Fibroblast of skin of scalp (primary cell): ENCODE data around the gene FBXO21.
A peak's percentile ranks its signal among the peaks of the same experiment; 100 is the strongest.
"Not testable (repeated sequence)": the region's sequence is repeated elsewhere in the genome, so short reads cannot be mapped to it uniquely, and the experiment has no call there.

Experiments used
- DNase-seq: peaks from one replicate; pipeline ENCODE4 v3.0.0-alpha.2; 2013

FBXO21 gene

DNA sequence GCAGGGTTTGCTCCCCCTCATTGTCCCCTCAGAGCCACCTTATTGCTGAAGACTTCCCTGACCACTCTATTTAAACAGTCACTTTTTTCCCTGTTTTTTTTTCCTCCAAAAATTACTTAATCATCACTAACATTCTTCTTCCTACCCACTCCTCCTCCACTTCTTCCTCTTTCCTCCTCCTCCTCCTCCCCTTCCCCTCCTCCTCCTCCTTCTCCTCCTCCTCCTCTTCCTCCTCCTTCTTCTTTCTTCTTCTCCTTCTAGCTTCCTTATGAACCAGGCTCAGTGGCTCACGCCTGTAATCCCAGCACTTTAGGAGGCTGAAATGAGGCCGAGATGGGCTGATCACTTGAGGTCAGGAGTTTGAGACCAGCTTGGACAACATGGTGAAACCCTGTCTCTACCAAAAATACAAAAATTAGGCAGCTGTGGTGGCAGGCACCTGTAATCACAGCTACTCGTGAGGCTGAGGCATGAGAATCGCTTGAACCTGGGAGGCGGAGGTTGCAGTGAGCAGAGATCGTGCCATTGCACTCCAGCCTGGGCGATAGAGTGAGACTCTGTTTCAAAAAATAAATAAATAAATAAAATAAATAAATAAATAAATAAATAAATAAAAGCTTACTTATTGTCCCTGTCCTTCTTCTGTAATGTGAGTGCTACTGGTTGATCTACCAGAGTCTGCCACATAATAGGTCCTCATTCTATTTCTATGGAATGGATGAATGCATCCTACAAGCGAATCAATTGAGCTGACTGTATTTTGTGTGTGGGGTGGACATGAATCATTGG, 9.9 kb upstream of the FBXO21 start:
- not testable (repeated sequence) for DNase-seq

DNA sequence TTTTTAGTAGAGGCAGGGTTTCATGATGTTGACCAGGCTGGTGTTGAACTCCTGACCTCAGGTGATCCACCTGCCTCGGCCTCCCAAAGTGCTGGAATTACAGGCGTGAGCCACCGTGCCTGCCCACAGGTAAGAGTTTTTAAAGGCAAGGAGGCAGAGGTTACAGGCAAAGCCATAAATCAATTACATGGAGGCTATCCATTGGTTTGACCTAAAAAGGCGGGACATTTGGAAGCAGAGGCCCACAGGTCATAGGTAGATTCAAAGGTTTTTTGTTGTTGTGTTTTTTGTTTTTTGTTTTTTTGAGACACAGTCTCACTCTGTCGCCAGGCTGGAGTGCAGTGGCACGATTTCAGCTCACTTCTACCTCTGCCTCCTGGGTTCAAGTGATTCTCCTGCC, 6.1 kb upstream of the FBXO21 start:
- DNase-seq, result not testable (repeated sequence)

DNA sequence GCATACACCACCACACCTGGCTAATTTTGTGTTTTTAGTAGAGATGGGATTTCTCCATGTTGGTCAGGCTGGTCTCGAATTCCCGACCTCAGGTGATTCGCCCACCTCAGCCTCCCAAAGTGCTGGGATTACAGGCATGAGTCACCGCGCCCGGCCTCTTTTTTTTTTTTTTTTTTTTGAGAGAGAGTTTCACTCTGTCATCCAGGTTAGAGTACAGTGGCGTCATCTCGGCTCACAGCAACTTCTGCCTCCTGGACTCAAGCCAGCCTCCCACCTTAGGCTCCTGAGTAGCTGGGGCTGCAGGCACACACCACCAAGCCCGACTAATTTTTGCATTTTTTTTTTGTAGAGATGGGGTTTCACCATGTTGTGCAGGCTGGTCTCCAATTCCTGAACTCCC, 4.8 kb upstream of the FBXO21 start:
- DNase-seq, result not testable (repeated sequence)

DNA sequence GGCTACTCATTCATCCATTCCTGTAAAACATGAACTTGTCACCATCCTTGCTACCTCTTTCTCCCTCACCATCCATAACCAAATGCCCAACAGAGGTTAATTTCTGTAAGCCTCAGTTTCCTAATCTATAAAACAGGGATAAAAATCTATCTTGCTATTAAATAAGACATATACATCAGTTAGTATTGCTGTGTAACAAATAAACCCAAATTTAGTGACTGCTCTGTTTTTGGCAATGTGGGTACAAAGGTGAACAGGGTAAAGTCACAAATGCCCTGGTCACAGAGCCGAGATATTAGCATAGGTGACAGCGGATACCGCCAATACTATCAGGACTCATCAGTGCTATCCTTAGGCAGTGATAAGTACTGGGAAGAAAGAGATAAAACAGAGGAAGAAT, 3.6 kb upstream of the FBXO21 start:
- no peak for DNase-seq

DNA sequence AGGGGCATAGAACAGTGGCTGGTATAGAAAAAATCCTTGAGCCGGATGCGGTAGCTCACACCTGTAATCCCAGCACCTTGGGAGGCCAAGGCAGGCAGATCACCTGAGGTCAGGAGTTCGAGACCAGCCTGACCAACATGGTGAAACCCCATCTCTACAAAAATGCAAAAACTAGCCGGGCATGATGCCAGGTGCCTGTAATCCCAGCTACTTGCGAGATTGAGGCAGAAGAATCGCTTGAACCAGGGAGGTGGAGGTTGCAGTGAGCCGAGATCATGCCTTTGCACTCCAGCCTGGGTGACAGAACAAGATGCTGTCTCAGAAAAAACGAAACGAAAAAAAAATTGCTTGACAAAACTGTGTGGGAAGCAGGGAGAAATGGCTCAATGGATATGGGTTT, 2.3 kb upstream of the FBXO21 start:
- DNase-seq, result not testable (repeated sequence)

DNA sequence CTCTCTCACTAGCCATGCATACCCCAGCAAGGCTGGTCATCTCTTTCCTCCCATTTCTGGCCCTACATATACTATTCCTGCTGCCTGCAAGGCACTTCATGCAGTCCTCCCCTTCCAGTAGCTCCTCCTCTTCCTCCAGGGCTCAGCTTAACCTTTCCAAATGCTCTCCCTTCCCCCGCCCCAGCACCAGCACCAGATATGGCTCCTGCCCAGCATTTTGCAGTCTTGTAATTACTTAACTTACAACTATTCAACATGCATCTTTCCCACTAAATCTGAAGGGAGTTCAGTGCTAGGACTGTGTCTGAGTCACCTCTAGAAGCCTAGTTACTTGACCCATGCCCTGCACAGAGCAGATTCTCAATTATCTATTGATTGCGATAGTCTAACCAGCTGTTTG, 1.8 kb upstream of the FBXO21 start:
- no peak for DNase-seq

DNA sequence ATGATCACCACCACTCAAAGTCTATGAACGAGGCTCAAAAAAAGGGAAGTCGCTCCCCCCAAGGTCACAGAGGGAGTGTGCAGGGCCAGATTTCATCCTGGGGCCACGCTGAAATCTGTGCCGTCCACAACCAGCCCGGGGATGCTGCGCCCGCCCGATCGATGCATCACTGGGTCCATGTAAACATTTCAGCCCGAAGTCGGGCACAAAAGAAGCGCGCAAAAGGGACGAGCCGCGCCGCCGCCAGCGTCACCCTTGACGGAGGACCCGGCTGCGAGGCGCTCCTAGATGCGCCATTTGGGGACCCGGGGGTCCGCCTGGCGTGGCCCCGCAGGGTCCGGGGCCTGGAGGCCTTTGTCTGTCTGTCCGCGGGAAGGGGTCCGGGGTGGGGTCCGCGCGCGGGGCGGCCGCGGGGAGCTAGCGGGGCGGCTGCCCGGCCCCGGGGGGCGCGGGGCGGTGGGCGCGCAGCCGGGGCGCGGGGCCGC, 503 bp downstream of the FBXO21 start:
- peak; percentile 21 for DNase-seq

DNA sequence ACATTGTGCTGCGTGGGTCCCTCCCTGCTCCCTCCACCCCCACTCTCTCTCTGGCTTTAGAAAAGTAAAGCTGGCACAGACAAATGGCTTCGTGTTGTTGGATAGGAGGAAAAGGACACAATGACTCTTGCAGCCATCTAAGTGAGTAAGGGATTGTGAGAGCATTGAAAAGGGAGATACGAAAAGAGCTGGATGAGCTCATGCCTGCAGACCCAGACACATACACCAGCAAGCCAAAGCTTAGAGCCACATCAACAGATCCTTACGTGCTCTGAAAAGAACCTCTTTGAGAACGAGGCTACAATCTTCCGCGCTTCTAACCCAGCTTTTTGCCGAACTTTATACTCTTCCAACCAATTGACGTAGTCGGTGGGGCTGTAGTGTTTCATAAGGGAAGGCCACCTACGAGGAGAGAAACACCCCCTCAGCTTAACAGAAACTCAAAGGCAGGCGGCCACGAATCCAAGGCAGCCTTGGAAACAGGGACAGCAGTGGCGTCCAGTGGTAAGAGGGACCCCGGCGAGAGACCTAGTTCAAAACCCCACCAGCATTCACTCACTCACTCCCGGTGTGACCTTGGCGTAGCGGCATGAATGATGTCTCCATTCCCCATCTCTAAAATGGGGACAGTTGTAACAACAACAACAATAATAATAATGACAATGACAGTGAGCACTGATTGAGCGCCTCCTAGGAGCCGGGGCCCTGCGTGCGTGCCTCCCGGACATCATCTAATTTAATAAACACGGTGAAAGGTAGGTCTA, 1.1 kb downstream of the FBXO21 start:
- peak; percentile 24 for DNase-seq

DNA sequence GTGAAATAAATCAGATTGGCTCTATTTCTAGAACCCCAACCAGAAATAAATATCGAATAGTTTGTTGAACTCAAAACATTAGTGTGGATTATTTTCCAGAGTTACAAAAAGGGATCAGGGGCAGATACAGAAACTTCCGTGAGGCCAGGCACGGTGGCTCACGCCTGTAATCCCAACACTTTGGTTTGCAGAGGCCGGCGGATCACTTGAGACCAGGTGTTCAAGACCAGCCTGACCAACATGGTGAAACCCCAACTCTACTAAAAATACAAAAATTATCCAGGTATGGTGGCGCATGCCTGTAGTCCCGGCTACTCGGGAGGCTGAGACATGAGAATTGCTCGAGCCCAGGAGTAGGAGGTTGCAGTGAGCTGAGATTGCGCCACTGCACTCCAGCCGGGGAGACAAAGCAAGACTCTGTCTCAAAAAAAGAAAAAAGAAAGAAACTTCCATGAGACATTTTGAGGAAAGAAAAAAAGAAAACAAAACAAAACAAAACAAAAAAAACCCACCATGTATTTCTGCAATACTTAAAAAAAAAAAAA, 2.1 kb downstream of the FBXO21 start:
- no peak for DNase-seq

DNA sequence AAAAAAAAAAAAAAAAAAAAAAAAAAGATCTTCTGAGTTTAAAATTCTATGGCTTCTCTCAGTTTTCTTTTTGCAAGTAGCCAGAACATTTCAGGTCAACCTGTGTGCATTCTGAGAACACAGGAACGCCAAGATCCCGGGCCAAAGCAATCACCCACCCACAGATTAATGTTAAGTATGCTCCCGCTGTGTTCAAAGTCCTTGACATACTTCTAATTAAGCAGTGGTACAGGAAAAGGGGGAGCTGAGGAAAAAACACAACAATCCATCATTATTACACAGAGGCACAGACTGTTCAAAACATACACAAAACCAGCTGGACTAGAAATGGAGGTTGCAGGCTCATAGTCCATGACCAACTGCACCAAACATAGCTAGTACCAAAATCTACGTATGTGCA, 2.8 kb downstream of the FBXO21 start:
- DNase-seq, result no peak

DNA sequence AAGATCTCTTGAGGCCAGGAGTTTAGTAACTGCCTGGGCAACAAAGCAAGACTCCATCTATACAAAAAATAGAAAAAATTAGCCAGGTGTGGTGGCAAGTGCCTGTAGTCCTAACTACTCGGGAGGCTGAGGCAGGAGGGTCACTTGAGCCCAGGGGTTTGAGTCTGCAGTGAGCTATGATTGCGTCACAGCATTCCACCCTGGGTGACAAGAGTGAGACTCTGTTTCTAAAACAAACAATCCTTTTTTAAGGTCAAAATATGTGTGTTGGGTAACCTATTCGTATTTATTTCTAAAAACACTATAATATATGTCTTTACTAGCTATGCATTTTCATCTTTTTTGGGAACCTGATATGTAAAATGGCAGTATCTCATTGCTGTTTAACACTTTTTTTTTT, 7.4 kb downstream of the FBXO21 start:
- DNase-seq, result no peak

DNA sequence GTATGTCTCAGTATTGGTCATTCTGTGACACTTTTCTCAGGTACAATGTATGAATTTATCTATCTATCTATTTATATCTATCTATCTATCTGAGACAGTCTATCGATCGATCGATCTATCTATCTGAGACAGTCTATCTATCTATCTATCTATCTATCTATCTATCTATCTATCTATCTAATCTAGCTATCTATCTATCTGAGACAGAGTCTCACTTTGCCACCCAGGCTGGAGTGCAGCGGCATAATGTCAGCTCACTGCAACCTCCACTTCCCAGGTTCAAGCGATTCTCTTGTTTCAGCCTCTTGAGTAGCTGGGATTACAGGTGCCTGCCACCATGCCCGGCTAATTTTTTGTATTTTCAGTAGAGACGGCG, 8.8 kb downstream of the FBXO21 start:
- not testable (repeated sequence) for DNase-seq

DNA sequence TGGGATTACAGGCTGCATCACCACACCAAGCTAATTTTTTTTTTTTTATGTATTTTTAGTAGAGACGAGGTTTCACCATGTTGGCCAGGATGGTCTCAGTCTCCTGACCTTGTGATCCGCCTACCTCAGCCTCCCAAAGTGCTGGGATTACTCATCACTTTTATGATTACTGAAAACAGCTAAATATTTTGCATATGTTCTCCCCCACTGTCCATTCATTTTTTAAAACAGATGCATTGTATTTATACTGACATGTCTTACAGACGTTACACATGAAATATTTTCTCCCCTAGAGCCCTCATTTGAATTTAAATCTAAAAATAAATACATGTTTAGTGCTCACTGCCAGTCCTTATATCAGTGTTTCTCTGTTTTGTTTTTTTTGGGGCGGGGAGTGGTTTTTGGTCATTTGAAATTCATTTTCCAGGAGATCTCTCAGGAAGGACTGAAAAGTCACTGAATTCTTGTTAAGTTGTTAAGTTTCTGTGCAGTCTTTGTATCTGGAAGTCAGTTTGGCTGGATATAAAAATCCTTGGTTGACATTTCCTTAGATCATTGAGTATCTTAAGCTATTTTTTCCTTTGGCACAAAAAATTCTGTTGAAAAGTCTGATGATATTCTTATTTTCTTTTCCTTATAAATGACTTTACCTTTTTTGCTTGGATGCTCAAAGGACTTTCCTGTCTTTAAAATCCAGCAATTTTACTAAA, 9.4 kb downstream of the FBXO21 start:
- DNase-seq, result no peak

DNA sequence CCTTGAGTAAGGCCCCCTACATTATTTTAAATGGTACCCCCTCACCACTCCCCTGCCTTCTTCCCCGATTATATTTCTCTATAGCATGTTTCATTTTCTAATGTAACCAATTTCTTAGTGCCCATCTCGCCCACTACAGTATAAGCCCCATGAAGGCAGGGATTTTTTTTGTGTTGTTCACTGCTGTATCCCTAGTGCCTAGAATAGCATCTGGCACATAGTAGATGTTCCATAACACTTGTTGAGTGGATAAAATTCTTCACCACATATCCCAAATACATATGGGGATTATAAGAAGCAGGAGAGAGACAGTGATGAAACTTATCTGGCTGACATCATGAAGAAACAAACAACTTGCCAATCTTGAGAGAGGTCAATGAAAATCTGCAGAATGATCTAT, 11.5 kb downstream of the FBXO21 start:
- DNase-seq, result no peak

DNA sequence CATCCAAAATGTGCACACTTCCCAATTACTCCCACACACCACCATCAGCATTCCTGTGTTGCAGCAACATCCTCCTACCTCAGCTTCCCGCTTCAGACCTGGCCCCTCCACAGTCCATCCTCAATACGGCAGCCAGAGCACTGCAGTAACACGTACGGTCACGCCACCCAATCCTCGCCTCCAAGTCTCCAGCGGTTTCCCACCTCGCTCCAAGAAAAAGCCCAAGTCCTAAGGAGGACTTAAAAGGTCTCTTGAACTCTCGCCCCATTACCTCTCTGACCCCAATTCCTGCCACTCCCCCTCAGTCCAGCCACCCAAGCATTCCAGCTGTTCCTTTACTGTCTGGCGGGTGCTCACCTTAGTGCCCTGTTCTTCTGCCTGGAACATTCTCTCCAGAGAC, 12.0 kb downstream of the FBXO21 start:
- DNase-seq, result no peak

DNA sequence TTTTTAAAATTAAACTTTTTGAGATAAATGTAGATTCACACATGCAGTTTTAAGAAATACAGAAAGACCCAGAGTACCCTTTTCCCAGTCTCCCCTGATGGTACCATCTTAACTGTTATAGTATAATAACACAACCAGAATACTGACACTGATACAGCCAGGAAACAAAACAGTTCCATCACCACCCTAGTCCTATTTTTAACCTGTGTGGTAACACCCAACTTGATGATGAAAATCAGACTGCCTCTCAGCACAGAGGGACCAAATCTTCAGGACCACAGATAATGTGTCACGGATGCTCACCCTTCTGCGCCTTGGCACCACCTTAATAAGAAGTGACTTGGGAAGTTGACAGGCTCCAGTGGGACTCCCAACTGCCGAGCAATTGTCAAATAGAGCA, 18.1 kb downstream of the FBXO21 start:
- no peak for DNase-seq

DNA sequence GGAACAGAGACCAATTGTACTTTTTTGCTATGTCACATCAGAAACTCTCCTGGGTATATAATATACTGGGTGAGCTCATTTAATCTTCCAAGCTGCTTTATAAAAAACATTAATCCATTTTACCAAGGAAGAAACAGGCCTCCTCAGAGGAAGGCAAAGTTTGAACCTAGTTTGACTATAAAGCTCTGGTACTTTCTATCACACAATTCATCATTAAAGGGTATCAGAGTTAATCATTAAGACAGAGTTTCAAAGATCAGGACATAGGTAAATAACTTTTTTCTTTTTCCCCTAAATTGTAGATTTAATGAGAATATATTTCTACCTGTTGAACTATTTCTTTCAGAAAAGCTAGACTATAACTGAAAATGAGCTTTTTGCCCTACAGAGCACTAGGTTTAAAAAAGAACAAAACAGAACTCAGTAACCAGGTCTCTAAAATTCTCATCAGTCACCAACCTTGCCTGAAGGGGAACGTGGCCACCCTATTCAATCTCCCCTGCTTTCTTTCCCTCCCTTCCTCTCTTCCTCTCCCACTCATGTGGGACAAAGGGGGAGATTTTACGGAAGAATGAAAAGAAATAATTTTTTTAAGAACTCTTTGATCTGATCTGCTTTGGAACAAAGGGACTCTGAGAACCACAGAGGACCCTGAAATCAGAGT, 18.6 kb downstream of the FBXO21 start:
- DNase-seq, result no peak

DNA sequence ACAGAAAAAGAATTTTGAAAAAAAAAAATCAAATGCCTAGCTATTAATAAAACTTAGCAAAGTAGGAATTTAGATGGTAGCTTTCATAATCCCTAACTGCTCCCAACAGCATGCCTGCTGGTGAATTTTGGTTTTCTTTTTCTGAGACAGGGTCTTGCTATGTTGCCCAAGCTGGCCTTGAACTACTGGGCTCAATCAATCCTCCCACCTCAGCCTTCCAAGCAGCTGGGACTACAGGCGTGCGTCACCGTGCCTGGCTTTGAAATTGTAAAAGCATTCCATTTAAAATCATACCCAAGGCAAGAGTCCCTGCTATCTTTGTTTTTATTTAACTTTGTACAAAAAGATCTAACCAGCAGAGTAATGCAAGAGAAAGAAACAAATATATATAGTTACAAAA, 20.7 kb downstream of the FBXO21 start:
- no peak for DNase-seq

DNA sequence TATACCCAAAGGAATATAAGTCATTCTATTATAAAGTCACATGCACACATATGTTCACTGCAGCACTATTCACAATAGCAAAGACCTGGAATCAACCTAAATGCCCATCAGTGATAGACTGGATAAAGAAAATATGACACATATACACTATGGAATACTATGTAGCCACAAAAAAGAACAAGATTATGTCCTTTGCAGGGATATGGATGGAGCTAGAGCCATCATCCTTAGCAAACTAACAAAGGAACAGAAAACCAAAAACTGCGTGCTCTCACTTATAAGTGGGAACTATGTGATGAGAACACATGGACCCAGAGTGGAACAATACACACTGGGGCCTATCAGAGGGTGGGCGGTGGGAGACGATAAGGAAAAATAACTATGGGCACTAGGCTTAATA, 21.3 kb downstream of the FBXO21 start:
- no peak for DNase-seq

DNA sequence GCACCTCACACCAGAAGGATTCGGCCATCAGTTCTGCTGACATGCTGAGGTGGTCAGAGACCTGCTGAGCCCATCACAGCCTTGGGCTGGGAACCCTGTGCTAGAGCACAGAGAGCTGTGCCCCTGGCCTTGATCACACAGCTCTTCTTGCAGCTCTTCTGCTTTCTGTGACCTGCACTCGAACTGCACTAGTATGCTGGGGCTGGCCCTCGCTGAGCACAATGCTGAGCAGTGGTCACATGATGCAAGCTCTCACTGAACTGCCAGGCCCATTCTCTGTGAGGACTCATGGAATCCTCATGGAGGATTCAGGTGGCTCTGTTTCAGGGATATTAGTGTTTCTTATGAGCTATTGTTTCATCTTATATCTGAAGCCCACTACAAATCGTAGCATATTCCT, 22.5 kb downstream of the FBXO21 start:
- no peak for DNase-seq

DNA sequence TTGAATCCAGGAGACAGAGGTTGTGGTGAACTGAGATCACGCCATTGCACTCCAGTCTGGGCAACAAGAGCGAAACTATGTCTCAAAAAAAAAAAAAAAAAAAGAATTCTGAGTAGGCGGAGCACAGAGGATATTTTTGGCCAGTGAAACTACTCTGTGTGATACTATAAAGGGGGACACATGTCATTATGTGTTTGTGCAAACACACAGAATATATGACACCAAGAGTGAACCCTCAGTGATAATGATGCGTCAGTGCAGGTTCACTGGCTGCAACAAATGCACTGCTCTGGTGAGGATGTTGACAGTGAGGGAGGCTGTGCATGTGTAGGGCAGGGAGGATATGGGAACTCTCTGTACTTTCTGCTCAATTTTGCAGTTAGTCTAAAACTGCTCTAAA, 24.2 kb downstream of the FBXO21 start:
- DNase-seq, result no peak

DNA sequence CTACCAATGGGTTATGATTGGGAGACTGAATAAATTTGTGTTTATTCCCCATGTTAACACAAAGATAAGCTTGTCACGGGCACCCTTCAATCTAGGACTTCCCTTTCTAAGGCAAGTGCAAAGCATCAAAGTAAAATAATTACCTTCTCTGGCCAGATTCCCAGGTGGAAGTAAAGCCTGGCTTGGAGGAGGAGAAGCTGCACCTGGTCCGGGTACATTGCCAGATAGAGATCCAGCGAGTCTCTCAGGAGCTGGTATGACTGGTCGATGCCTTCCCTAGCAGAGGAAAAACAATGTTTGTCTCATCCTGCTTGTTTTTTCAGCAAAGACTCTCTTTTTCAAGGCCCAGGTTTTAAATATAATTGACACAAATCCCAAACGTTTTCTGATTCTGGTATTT, 24.9 kb downstream of the FBXO21 start:
- DNase-seq, result no peak

DNA sequence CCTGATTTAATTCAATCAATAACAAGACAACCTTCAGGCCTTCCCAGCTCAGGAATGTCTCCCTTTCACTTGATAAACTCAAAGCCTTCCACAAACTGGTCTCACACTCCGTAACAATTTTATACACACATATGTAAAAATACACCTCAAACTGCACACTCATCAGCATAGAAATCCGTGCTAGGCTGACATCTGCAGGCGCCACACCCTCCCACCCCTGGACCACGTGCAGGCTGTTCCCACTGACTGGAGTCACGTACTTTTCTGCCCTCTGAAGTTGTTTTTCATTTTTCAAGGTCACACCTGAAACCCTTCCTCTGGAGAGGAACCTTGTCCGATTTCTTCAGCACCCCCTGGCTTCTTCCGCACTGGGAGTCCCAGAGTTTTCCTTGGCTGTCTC, 27.6 kb downstream of the FBXO21 start:
- DNase-seq, result no peak
